Measurements from ENCODE around the gene SLK.

Gene SLK

GRCh38 chr10:103986360-103986759 lies 19.4 kb downstream of the SLK start:
- no peak for TF ChIP-seq CTCF (conservative IDR thresholded peaks at IDR 0.05)
- no peak for TF ChIP-seq ZFX (IDR thresholded peaks at IDR 0.05)
- H3K27ac ChIP-seq, result no peak overlapping the region

DNA sequence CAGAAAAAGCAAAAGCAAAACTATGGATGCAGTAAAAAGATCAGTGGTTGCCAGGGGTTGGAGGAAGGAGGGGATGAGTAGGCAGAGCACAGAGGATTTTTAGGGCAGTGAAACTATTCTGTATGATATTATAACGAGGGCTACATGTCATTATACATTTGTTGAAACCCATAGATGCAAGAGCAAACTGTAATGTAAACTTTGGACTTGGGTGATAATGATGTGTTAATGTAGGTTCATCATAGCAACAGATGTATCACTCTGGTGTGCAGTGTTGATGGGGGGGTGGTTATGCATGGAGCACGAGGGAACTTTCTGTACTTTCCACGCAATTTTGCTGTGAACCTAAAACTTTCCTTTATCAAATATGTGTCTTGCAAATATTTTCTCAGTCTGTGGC lies 23.2 kb downstream of the SLK start:
- H3K27ac ChIP-seq, result no peak overlapping the region
- TF ChIP-seq CTCF (conservative IDR thresholded peaks at IDR 0.05) (no peak), ZFX (IDR thresholded peaks at IDR 0.05) (no peak)

- TF ChIP-seq CTCF (conservative IDR thresholded peaks at IDR 0.05), result no peak
- TF ChIP-seq ZFX (IDR thresholded peaks at IDR 0.05), result no peak
- H3K27ac ChIP-seq, result no peak overlapping the region
These were observed 23.6 kb downstream of the SLK start for GRCh38 chr10:103990531-103990930.

DNA sequence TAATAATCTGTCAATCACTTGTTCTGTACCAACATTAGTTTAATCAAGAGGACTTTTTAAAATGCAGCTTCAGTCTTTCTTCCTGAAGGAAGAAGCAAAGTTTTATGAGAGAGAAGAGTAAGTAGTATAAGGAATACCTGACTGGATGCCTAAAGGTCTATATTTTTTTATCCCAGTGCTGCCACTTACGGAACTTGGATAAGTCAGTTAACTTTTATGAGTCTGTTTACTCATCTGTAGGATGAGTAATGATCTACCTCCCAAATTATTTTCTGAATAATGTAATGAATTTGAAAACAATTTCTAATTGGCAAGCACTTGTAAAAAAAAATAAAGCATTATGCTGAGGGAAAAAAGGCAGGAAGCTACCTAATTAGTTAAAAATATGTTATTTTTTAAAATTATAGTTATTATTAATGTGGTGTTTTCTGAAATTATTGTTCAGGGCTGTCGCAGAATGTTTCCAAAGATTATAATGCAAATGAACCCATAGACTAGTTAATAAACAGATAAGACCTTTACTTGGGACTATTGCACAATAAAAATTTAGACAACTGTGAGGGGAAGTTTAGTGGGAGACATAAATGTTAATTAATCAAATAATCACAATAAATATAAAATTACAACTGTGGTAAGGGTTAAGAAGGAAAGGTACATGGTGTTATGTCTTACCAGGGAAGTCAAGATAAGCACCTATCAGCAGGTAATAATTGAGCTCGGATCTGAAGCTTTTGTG lies 24.6 kb downstream of the SLK start:
- H3K27ac ChIP-seq, result no peak overlapping the region
- TF ChIP-seq CTCF (conservative IDR thresholded peaks at IDR 0.05), result no peak
- TF ChIP-seq ZFX (IDR thresholded peaks at IDR 0.05), result no peak

GRCh38 chr10:103995134-103995533 lies 28.2 kb downstream of the SLK start:
- TF ChIP-seq CTCF (conservative IDR thresholded peaks at IDR 0.05) (no peak), ZFX (IDR thresholded peaks at IDR 0.05) (no peak)
- H3K27ac ChIP-seq, result no peak overlapping the region

GRCh38 chr10:103998805-103999204 lies 31.9 kb downstream of the SLK start:
- TF ChIP-seq ZFX (IDR thresholded peaks at IDR 0.05) (no peak), CTCF (conservative IDR thresholded peaks at IDR 0.05) (no peak)
- H3K27ac ChIP-seq, result no peak overlapping the region

GRCh38 chr10:104002911-104003310 lies 36.0 kb downstream of the SLK start:
- H3K27ac ChIP-seq, result no peak overlapping the region
- no peak for TF ChIP-seq ZFX (IDR thresholded peaks at IDR 0.05)
- no peak for TF ChIP-seq CTCF (conservative IDR thresholded peaks at IDR 0.05)

Measured in C4-2B (cell line).